ENCODE data around the gene HLA-DPB1. TPM values are rescaled to one million over a fixed set of nuclear protein-coding genes. Genes with fewer than 3 reads are reported as not detected.

The HLA-DPB1 gene
- polyA plus RNA-seq, 3 donors, result 569 to 682 (median 676) TPM

DNA sequence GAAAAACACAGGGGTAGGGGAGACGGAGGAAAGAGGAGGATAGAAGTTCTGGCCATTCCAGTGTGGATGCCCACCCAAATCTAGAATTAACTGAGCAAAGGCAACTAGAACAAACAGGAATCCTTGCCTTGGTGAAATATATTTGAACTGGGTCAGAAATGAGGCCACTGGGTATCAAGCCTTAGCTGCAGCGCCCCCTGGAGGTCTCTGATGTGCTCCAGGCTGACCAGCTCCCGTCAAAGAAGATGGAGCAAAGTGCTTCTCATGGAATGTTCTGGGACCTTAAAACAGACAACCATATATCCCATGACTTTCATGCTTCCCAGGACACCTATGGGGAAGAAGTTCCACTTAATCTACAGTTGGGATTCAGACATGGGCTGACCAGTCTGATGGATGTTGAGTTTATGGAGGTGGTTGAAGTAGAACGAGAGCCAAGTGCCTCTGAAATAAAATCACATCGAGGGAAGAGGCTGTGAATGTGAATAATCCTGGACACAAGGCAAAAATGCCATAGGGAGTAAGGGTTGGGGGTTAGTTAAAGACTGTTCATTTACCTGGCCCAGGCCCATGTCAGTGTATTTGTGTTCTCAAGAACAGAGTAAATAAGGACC is 50.4 kb downstream of the HLA-DPB1 start:
- WGBS (ENCODE audit: insufficient coverage), result 67% methylated on average over 5 of the region's 5 CpGs
- H3K9ac ChIP-seq (ENCODE audit: insufficient read depth, low read length, poor library complexity, severe bottlenecking), result no peak overlapping the region
- no peak overlapping the region for H3K4me3 ChIP-seq (replicated peaks in 1 of 3; ENCODE audit: low read depth in 2 of 3, low read length in 3 of 3)
- peaks cover 5 to 13% (median 5%) of the 10 kb centered on the region in 3 donors for H3K27me3 Mint-ChIP-seq (ENCODE audit: low read depth in 3 of 3)
- H3K4me2 ChIP-seq (replicated peaks; ENCODE audit: extremely low read depth, low read length, poor library complexity, severe bottlenecking), result no peak overlapping the region
- peaks cover 0 to 3% of the 10 kb centered on the region in 2 donors for H3K36me3 Mint-ChIP-seq
- no peaks in the 10 kb centered on the region for H3K4me1 Mint-ChIP-seq
- H3K4me1 ChIP-seq (ENCODE audit: control insufficient read depth in 1 of 2, insufficient read depth in 2 of 2, low read length in 2 of 2), result no peaks in the 10 kb centered on the region
- no peak overlapping the region for H3K4me3 Mint-ChIP-seq
- peaks cover 13 to 18% of the 10 kb centered on the region in 2 donors for H3K9me3 ChIP-seq (replicated peaks in 1 of 2; ENCODE audit: control insufficient read depth in 1 of 2, insufficient read depth in 1 of 2, low read length in 2 of 2)
- no peak overlapping the region for H3K27ac Mint-ChIP-seq
- no peak overlapping the region for H2AFZ ChIP-seq (ENCODE audit: insufficient read depth, low read depth, low read length, poor library complexity, severe bottlenecking)
- H3K79me2 ChIP-seq (ENCODE audit: insufficient read depth, low read length), result no peaks in the 10 kb centered on the region
- H4K20me1 ChIP-seq (ENCODE audit: insufficient read depth, low read length), result no peaks in the 10 kb centered on the region
- no peaks in the 10 kb centered on the region for H3K36me3 ChIP-seq (replicated peaks in 1 of 2; ENCODE audit: control insufficient read depth in 1 of 2, insufficient read depth in 2 of 2, low read length in 2 of 2)
- DNase-seq, result peak; percentile 53 to 67 (median 65)
- TF ChIP-seq, protein P1, sequence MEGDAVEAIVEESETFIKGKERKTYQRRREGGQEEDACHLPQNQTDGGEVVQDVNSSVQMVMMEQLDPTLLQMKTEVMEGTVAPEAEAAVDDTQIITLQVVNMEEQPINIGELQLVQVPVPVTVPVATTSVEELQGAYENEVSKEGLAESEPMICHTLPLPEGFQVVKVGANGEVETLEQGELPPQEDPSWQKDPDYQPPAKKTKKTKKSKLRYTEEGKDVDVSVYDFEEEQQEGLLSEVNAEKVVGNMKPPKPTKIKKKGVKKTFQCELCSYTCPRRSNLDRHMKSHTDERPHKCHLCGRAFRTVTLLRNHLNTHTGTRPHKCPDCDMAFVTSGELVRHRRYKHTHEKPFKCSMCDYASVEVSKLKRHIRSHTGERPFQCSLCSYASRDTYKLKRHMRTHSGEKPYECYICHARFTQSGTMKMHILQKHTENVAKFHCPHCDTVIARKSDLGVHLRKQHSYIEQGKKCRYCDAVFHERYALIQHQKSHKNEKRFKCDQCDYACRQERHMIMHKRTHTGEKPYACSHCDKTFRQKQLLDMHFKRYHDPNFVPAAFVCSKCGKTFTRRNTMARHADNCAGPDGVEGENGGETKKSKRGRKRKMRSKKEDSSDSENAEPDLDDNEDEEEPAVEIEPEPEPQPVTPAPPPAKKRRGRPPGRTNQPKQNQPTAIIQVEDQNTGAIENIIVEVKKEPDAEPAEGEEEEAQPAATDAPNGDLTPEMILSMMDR (IDR thresholded peaks at IDR 0.05), result peak; percentile 87
- peaks cover 10 to 28% (median 18%) of the 10 kb centered on the region in 7 donors for H3K9me3 Mint-ChIP-seq
- H3K27me3 ChIP-seq (ENCODE audit: control insufficient read depth in 2 of 2, insufficient read depth in 2 of 2, low read length in 2 of 2), result no peaks in the 10 kb centered on the region
- H3K27ac ChIP-seq (ENCODE audit: low read depth in 1 of 2, low read length in 2 of 2), result no peak overlapping the region
- intact Hi-C loops (cut with micrococcal nuclease), result no loop called here

DNA sequence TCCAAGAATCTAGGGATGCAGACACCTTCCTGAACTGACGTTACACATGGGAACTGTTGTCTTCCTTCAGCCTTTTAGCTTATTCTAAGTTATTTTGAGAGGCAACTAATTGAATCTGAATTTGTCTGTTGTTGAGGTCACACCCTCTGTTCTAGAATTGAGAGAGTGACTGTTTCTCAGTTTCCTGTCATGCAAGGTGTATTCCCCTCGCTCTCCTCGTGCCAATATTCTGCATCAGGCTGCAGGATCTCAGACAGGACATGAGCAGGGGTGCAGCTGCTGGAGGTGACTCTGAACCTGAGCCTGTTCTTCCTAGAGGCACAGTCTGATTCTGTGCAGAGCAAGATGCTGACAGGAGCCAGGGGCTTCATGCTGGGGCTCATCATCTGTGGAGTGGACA is 52.5 kb downstream of the HLA-DPB1 start:
- TF ChIP-seq, protein P1 (IDR thresholded peaks at IDR 0.05), result no peak
- intact Hi-C loops (cut with micrococcal nuclease), result no loop called here

More for the DNA sequence above, 52.5 kb downstream of the HLA-DPB1 start:
- no peak overlapping the region for H2AFZ ChIP-seq (ENCODE audit: insufficient read depth, low read depth, low read length, poor library complexity, severe bottlenecking)
- no peaks in the 10 kb centered on the region for H3K27me3 ChIP-seq (ENCODE audit: control insufficient read depth in 2 of 2, insufficient read depth in 2 of 2, low read length in 2 of 2)
- H3K4me3 Mint-ChIP-seq, result no peak overlapping the region
- no peak overlapping the region for H3K27ac Mint-ChIP-seq
- H3K36me3 ChIP-seq (replicated peaks in 1 of 2; ENCODE audit: control insufficient read depth in 1 of 2, insufficient read depth in 2 of 2, low read length in 2 of 2), result no peaks in the 10 kb centered on the region
- WGBS (ENCODE audit: insufficient coverage), result 100% methylated on average over 2 of the region's 3 CpGs
- no peaks in the 10 kb centered on the region for H3K79me2 ChIP-seq (ENCODE audit: insufficient read depth, low read length)
- H3K9me3 Mint-ChIP-seq, result peaks cover 9 to 18% (median 12%) of the 10 kb centered on the region in 7 donors
- no peak overlapping the region for H3K9ac ChIP-seq (ENCODE audit: insufficient read depth, low read length, poor library complexity, severe bottlenecking)
- no peaks in the 10 kb centered on the region for H4K20me1 ChIP-seq (ENCODE audit: insufficient read depth, low read length)
- no peak overlapping the region for H3K4me3 ChIP-seq (replicated peaks in 1 of 3; ENCODE audit: low read depth in 2 of 3, low read length in 3 of 3)
- DNase-seq, result no peak
- H3K27ac ChIP-seq (ENCODE audit: low read depth in 1 of 2, low read length in 2 of 2), result no peak overlapping the region
- peaks cover 5% of the 10 kb centered on the region for H3K4me1 Mint-ChIP-seq
- H3K27me3 Mint-ChIP-seq (ENCODE audit: low read depth in 3 of 3), result peaks cover 3 to 10% (median 5%) of the 10 kb centered on the region in 3 donors
- H3K4me1 ChIP-seq (ENCODE audit: control insufficient read depth in 1 of 2, insufficient read depth in 2 of 2, low read length in 2 of 2), result peaks cover 5 to 6% of the 10 kb centered on the region in 2 donors
- H3K36me3 Mint-ChIP-seq, result peaks cover 0 to 3% of the 10 kb centered on the region in 2 donors
- peaks cover 10 to 13% of the 10 kb centered on the region in 2 donors for H3K9me3 ChIP-seq (replicated peaks in 1 of 2; ENCODE audit: control insufficient read depth in 1 of 2, insufficient read depth in 1 of 2, low read length in 2 of 2)
- H3K4me2 ChIP-seq (replicated peaks; ENCODE audit: extremely low read depth, low read length, poor library complexity, severe bottlenecking), result no peak overlapping the region
